GM23338 (cell line): ENCODE data around the gene FCN3.

ENCODE experiments used
- CREB1 ChIP-seq: fragments of 250-450 bp; sonication (Bioruptor Pico); IDR thresholded peaks from 2 replicates; pipeline ENCODE4 v1.5.0; 2020; ENCODE audit warnings: low read depth, mild to moderate bottlenecking, moderate library complexity
- EZH2 ChIP-seq: fragments of 200-600 bp; sonication (generic); IDR thresholded peaks from one replicate; pipeline ENCODE4 v1.8.0; 2017; ENCODE audit warnings: antibody characterized with exemption, mild to moderate bottlenecking, low read depth; ENCODE audit not compliant: unreplicated experiment
- EZH2phosphoT487 ChIP-seq: fragments of 200-600 bp; sonication (generic); IDR thresholded peaks from one replicate; pipeline ENCODE4 v1.8.1; 2018; ENCODE audit warnings: antibody characterized with exemption; ENCODE audit not compliant: unreplicated experiment
- JUNB ChIP-seq: IDR thresholded peaks from one replicate; pipeline ENCODE4 v1.6.1; 2016; ENCODE audit warnings: antibody characterized with exemption; ENCODE audit not compliant: unreplicated experiment
- NANOG ChIP-seq: IDR thresholded peaks from 2 replicates; pipeline ENCODE4 v1.6.1; 2016; ENCODE audit warnings: antibody characterized with exemption, borderline replicate concordance
- POLR2AphosphoS5 ChIP-seq: IDR thresholded peaks from 2 replicates; pipeline ENCODE4 v1.6.1; 2016; ENCODE audit warnings: antibody characterized with exemption, low read depth
- STAT1 ChIP-seq: IDR thresholded peaks from one replicate; pipeline ENCODE4 v1.6.1; 2016; ENCODE audit warnings: antibody characterized with exemption; ENCODE audit not compliant: unreplicated experiment
- ZNF114 ChIP-seq: fragments of 250-450 bp; sonication (Bioruptor Pico); IDR thresholded peaks from 2 replicates; pipeline ENCODE4 v1.5.0; 2020; ENCODE audit warnings: mild to moderate bottlenecking, moderate library complexity
- ZNF331 ChIP-seq: fragments of 250-450 bp; sonication (Bioruptor Pico); IDR thresholded peaks from 2 replicates; pipeline ENCODE4 v1.5.0; 2020; ENCODE audit warnings: low read depth, mild to moderate bottlenecking, moderate library complexity
- TF ChIP-seq, protein P1 (sequence below): IDR thresholded peaks from one replicate; pipeline ENCODE4 v1.6.1; 2018; ENCODE audit warnings: antibody characterized with exemption; ENCODE audit not compliant: unreplicated experiment
- TF ChIP-seq, protein P2 (sequence below), 2 experiments: fragments of 200-600 bp in 1 of 2; sonication (generic) in 1 of 2; conservative IDR thresholded peaks; 2 replicates each; pipeline versions ENCODE4 v1.5.1 to v1.6.1; 2016 to 2017; ENCODE audit warnings: antibody characterized with exemption in 2 of 2, low read depth in 2 of 2, mild to moderate bottlenecking in 2 of 2, moderate library complexity in 1 of 2
- TF ChIP-seq, protein P3 (sequence below): IDR thresholded peaks from 2 replicates; pipeline ENCODE4 v1.6.1; 2016; ENCODE audit warnings: antibody characterized with exemption

DNA sequence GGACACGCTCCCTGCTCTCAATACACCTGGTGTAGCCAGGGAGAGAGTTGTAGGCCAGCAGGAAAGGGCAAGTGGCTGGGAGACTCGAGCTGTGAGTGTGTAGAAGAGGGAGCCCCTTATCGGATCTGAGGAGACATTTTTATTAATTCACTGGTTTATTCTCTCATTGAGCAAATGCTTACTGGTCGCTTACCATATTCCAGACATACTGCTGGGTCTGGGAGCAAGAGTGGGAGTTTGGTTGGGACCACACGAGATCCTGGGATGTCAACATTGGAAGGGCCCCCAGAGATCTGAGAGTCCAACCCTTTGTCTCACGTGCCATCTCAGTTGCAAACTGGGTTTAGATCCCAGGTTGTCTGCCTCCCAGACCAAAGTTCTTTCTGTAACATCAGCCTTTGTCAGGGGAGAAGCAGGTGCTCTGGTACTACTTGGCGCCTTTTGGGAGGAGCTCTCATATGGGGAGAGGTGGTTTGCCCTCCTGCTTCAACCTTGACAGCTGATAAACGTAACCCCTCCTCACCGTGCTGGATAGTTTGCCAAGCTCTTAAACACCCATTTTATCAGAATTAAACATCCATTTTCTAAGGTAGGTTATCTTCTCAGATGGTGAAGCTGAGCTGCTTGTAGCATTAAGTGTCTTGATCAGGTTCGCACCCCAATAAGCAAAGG lies 51.9 kb downstream of the FCN3 start:
- TF ChIP-seq, protein P1, sequence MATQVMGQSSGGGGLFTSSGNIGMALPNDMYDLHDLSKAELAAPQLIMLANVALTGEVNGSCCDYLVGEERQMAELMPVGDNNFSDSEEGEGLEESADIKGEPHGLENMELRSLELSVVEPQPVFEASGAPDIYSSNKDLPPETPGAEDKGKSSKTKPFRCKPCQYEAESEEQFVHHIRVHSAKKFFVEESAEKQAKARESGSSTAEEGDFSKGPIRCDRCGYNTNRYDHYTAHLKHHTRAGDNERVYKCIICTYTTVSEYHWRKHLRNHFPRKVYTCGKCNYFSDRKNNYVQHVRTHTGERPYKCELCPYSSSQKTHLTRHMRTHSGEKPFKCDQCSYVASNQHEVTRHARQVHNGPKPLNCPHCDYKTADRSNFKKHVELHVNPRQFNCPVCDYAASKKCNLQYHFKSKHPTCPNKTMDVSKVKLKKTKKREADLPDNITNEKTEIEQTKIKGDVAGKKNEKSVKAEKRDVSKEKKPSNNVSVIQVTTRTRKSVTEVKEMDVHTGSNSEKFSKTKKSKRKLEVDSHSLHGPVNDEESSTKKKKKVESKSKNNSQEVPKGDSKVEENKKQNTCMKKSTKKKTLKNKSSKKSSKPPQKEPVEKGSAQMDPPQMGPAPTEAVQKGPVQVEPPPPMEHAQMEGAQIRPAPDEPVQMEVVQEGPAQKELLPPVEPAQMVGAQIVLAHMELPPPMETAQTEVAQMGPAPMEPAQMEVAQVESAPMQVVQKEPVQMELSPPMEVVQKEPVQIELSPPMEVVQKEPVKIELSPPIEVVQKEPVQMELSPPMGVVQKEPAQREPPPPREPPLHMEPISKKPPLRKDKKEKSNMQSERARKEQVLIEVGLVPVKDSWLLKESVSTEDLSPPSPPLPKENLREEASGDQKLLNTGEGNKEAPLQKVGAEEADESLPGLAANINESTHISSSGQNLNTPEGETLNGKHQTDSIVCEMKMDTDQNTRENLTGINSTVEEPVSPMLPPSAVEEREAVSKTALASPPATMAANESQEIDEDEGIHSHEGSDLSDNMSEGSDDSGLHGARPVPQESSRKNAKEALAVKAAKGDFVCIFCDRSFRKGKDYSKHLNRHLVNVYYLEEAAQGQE: no peak
- TF ChIP-seq, protein P2, sequence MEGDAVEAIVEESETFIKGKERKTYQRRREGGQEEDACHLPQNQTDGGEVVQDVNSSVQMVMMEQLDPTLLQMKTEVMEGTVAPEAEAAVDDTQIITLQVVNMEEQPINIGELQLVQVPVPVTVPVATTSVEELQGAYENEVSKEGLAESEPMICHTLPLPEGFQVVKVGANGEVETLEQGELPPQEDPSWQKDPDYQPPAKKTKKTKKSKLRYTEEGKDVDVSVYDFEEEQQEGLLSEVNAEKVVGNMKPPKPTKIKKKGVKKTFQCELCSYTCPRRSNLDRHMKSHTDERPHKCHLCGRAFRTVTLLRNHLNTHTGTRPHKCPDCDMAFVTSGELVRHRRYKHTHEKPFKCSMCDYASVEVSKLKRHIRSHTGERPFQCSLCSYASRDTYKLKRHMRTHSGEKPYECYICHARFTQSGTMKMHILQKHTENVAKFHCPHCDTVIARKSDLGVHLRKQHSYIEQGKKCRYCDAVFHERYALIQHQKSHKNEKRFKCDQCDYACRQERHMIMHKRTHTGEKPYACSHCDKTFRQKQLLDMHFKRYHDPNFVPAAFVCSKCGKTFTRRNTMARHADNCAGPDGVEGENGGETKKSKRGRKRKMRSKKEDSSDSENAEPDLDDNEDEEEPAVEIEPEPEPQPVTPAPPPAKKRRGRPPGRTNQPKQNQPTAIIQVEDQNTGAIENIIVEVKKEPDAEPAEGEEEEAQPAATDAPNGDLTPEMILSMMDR (conservative IDR thresholded peaks at IDR 0.05; ENCODE audit: low read depth in 2 of 2): no peak
- no peak for TF ChIP-seq POLR2AphosphoS5
- TF ChIP-seq EZH2: no peak
- TF ChIP-seq JUNB: no peak
- no peak for TF ChIP-seq EZH2phosphoT487
- no peak for TF ChIP-seq ZNF114
- no peak for TF ChIP-seq CREB1 (CRISPR knock-in tag)
- no peak for TF ChIP-seq NANOG
- TF ChIP-seq, protein P3, sequence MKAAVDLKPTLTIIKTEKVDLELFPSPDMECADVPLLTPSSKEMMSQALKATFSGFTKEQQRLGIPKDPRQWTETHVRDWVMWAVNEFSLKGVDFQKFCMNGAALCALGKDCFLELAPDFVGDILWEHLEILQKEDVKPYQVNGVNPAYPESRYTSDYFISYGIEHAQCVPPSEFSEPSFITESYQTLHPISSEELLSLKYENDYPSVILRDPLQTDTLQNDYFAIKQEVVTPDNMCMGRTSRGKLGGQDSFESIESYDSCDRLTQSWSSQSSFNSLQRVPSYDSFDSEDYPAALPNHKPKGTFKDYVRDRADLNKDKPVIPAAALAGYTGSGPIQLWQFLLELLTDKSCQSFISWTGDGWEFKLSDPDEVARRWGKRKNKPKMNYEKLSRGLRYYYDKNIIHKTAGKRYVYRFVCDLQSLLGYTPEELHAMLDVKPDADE: no peak
- TF ChIP-seq ZNF331 (CRISPR knock-in tag): no peak
- no peak for TF ChIP-seq STAT1
